ENCODE measurements around the gene PRKACA. TPM values are rescaled to one million over a fixed set of nuclear protein-coding genes. Genes with fewer than 3 reads are reported as not detected.

Gene PRKACA
- total RNA-seq, 1 experiment from 2014 or later: 57.3 TPM

DNA sequence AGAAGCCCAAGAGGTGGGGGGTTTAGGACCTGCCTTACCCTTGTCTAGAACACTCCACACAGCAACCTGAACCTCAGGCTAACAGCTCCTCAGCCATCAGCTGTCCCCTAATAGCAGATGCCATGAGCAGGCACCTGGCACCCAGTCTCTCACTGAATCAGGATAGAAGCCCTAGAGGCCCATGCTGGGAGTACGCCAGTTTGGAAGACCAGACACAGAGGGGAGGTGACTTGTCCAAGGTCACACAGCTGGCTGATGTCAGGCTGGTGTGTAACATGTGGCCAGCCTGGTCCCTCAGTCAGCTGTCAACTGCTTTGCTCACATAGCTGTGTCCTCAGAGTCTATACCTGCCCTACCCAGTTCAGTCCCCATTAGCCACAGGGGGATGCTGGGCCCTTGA is 14.3 kb downstream of the PRKACA start:
- TF ChIP-seq, protein P1, sequence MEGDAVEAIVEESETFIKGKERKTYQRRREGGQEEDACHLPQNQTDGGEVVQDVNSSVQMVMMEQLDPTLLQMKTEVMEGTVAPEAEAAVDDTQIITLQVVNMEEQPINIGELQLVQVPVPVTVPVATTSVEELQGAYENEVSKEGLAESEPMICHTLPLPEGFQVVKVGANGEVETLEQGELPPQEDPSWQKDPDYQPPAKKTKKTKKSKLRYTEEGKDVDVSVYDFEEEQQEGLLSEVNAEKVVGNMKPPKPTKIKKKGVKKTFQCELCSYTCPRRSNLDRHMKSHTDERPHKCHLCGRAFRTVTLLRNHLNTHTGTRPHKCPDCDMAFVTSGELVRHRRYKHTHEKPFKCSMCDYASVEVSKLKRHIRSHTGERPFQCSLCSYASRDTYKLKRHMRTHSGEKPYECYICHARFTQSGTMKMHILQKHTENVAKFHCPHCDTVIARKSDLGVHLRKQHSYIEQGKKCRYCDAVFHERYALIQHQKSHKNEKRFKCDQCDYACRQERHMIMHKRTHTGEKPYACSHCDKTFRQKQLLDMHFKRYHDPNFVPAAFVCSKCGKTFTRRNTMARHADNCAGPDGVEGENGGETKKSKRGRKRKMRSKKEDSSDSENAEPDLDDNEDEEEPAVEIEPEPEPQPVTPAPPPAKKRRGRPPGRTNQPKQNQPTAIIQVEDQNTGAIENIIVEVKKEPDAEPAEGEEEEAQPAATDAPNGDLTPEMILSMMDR (IDR thresholded peaks at IDR 0.05; ENCODE audit: unreplicated experiment): no peak
- H3K27ac Mint-ChIP-seq (ENCODE audit: unreplicated experiment): no peak overlapping the region
- DNase-seq: no peak
- BruUV-seq (replicated peaks): no TSS peak
- H3K9me3 Mint-ChIP-seq (ENCODE audit: low read depth, unreplicated experiment): no peaks in the 10 kb centered on the region
- H3K4me3 Mint-ChIP-seq (ENCODE audit: low read depth, unreplicated experiment): no peak overlapping the region
- H3K4me1 Mint-ChIP-seq (ENCODE audit: low read depth, unreplicated experiment): no peaks in the 10 kb centered on the region
- intact Hi-C loops (cut with micrococcal nuclease; ENCODE audit: unreplicated experiment): no loop called here
- CTCF ChIA-PET: interaction anchor here (0.7 kb wide), 1 partner anchor 1258 kb away, joined by 6 read pairs; no protein-coding TSS in a partner anchor
- peaks cover 5% of the 10 kb centered on the region for H3K36me3 Mint-ChIP-seq (ENCODE audit: insufficient read depth, unreplicated experiment)
- no peaks in the 10 kb centered on the region for H3K27me3 Mint-ChIP-seq (ENCODE audit: unreplicated experiment)

DNA sequence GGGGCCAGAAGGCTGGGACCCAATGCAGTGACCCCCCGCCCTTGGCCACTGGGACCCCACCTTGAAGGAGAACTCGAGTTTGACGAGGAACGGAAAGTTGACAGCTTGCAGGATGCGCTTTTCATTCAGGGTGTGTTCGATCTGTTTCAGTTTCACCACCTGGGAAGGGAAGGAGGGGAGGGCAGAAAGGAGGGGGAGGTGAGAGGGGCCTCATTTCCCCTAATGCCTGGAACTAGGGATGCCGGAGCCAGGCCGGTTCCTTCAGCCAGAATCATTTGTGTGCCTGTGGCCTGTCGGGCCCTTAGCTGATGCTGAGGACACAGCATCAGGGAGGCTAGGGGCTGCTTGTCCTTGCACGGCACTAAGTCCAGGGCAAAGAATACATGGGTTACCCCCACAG is 14.8 kb downstream of the PRKACA start:
- DNase-seq: no peak
- no peaks in the 10 kb centered on the region for H3K9me3 Mint-ChIP-seq (ENCODE audit: low read depth, unreplicated experiment)
- CTCF ChIA-PET: no interaction called here
- no peak overlapping the region for H3K4me3 Mint-ChIP-seq (ENCODE audit: low read depth, unreplicated experiment)
- no peaks in the 10 kb centered on the region for H3K27me3 Mint-ChIP-seq (ENCODE audit: unreplicated experiment)
- no TSS peak for BruUV-seq (replicated peaks)
- intact Hi-C loops (cut with micrococcal nuclease; ENCODE audit: unreplicated experiment): no loop called here
- H3K27ac Mint-ChIP-seq (ENCODE audit: unreplicated experiment): no peak overlapping the region
- H3K4me1 Mint-ChIP-seq (ENCODE audit: low read depth, unreplicated experiment): no peaks in the 10 kb centered on the region
- H3K36me3 Mint-ChIP-seq (ENCODE audit: insufficient read depth, unreplicated experiment): peaks cover 5% of the 10 kb centered on the region
- TF ChIP-seq, protein P1 (IDR thresholded peaks at IDR 0.05; ENCODE audit: unreplicated experiment): no peak

DNA sequence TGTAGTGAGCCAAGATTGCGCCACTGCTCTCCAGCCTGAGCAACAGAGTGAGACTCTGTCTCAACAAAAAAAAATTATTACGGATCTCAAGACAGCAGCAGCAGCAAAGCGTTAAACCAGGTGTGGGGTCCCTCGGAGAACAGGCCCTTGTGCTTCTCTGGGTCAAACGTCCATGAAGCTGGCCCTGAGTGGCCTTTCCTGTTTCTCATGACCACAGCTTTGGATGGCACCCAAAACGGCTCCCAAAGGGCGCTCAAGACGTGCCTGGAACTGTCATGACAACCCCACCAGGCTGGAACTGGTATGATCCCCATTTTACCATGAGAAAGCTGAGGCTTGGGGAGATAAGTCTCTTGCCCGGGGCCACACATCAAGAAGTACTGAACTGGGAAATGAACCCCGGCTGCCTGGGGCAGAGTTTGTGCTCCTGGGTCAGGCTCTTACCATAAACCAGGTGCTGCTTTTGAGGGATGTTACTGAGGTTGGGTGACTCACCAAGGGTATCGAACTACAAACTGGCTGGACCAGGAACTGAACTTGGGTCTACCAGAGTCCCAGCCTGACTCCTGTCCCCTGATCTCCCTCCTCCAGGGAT is 15.4 kb downstream of the PRKACA start:
- Mint-ChIP-seq H3K36me3 (ENCODE audit: insufficient read depth, unreplicated experiment) (peaks cover 5% of the 10 kb centered on the region), H3K27ac (ENCODE audit: unreplicated experiment) (no peak overlapping the region)

DNA sequence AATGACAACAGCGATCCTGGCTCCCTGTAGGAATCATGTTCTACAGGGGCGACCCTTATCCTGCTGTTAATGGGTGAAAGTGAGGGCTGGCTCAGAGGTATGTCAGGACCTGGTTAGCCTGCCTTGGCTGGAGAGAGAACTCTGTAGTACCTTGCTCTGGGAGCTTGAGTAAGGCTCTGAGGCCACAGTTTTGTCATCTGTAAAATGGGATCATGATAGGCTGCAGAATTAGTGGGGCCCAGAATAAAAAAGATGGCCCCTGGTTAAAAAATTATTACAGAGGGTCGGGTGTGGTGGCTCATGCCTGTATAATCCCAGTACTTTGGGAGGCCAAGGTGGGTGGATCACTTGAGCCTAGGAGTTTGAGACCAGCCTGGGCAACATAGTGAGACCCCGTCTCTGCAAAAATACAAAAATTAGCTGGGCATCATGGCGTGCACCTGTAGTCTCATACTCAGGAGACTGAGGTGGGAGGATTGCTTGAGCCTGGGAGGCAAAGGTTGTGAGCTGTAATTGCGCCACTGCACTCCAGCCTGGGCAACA is 16.5 kb downstream of the PRKACA start:
- no peaks in the 10 kb centered on the region for H3K4me1 Mint-ChIP-seq (ENCODE audit: low read depth, unreplicated experiment)
- CTCF ChIA-PET: no interaction called here
- no peaks in the 10 kb centered on the region for H3K9me3 Mint-ChIP-seq (ENCODE audit: low read depth, unreplicated experiment)

More for the DNA sequence above, 15.4 kb downstream of the PRKACA start:
- BruUV-seq (replicated peaks): no TSS peak
- TF ChIP-seq, protein P1 (IDR thresholded peaks at IDR 0.05; ENCODE audit: unreplicated experiment): no peak
- no peaks in the 10 kb centered on the region for H3K9me3 Mint-ChIP-seq (ENCODE audit: low read depth, unreplicated experiment)
- H3K4me3 Mint-ChIP-seq (ENCODE audit: low read depth, unreplicated experiment): no peak overlapping the region
- intact Hi-C loops (cut with micrococcal nuclease; ENCODE audit: unreplicated experiment): no loop called here
- DNase-seq: no peak
- no peaks in the 10 kb centered on the region for H3K4me1 Mint-ChIP-seq (ENCODE audit: low read depth, unreplicated experiment)
- H3K27me3 Mint-ChIP-seq (ENCODE audit: unreplicated experiment): no peaks in the 10 kb centered on the region
- CTCF ChIA-PET: no interaction called here

More for the DNA sequence above, 16.5 kb downstream of the PRKACA start:
- no peak for DNase-seq
- peaks cover 10% of the 10 kb centered on the region for H3K36me3 Mint-ChIP-seq (ENCODE audit: insufficient read depth, unreplicated experiment)
- H3K4me3 Mint-ChIP-seq (ENCODE audit: low read depth, unreplicated experiment): no peak overlapping the region
- intact Hi-C loops (cut with micrococcal nuclease; ENCODE audit: unreplicated experiment): no loop called here
- TF ChIP-seq, protein P1 (IDR thresholded peaks at IDR 0.05; ENCODE audit: unreplicated experiment): no peak
- no TSS peak for BruUV-seq (replicated peaks)
- H3K27ac Mint-ChIP-seq (ENCODE audit: unreplicated experiment): no peak overlapping the region
- H3K27me3 Mint-ChIP-seq (ENCODE audit: unreplicated experiment): no peaks in the 10 kb centered on the region
